Activated B cell treated with CpG ODN at 0.5 μM for 24 hours (primary cell): ENCODE data around the gene METTL27. TPM values are rescaled to one million over a fixed set of nuclear protein-coding genes. Genes with fewer than 3 reads are reported as not detected.
A peak's percentile ranks its signal among the peaks of the same experiment; 100 is the strongest.

ENCODE experiments used
- ATAC-seq: fragments of 200-7000 bp; cut with Tn5 transposase; one replicate; pipeline ENCODE4 v1.10.0; 2021; ENCODE audit warnings: low read depth, mild to moderate bottlenecking, moderate library complexity
- CTCF ChIA-PET: fragments of 350-600 bp; sonication (Branson Sonifier 250); formaldehyde crosslinking; loops from one replicate; lab custom pipeline; 2021; ENCODE audit warnings: antibody characterized with exemption; lab: Charles Lee
- POLR2A ChIA-PET: fragments of 350-600 bp; sonication (Branson Sonifier 250); formaldehyde crosslinking; loops from one replicate; lab custom pipeline; 2021; ENCODE audit warnings: antibody characterized with exemption; lab: Charles Lee
- DNase-seq: peaks from one replicate; pipeline ENCODE4 v3.0.0; 2022
- H3K27ac Mint-ChIP-seq: one replicate; pipeline ENCODE4 v1.8.0; 2020; ENCODE audit warnings: mixed read lengths
- H3K27me3 Mint-ChIP-seq: one replicate; pipeline ENCODE4 v1.8.0; 2021; ENCODE audit warnings: mixed read lengths
- H3K36me3 Mint-ChIP-seq: one replicate; pipeline ENCODE4 v1.8.0; 2021; ENCODE audit warnings: low read depth, mixed read lengths
- H3K4me1 Mint-ChIP-seq: one replicate; pipeline ENCODE4 v1.8.0; 2021; ENCODE audit warnings: mixed read lengths
- H3K4me3 Mint-ChIP-seq: one replicate; pipeline ENCODE4 v1.8.0; 2020; ENCODE audit warnings: mild to moderate bottlenecking, mixed read lengths
- H3K9me3 Mint-ChIP-seq: one replicate; pipeline ENCODE4 v1.8.0; 2020; ENCODE audit warnings: mixed read lengths
- intact Hi-C: fragments of 100-400 bp; cut with micrococcal nuclease; formaldehyde crosslinking; loops from one replicate; pipeline ENCODE4 v1.15.1; 2024
- total RNA-seq: library from RNA; stranded (reverse); gene quantifications from 2 replicates; pipeline ENCODE4 v1.2.3, GENCODE V29; 2022
- TF ChIP-seq, protein P1 (sequence below): fragments of 200-600 bp; IDR thresholded peaks from one replicate; pipeline ENCODE4 v1.8.0; 2022; ENCODE audit warnings: antibody characterized with exemption, mild to moderate bottlenecking

Gene METTL27
- total RNA-seq, 1 donor from 2014 or later: 1.7 TPM

DNA sequence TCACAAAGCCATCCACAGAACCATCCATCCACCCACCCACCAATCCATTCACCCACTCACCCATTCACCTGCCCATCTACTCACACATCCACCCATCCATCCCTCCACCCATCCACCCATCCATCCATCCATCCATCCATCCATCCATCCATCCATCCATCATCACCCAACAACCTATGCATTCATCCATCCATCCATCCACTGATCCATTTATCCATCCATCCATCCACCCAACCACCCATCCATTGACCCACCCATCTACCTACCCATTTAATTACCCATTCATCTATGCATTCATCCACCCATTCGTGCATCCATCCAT lies 24.1 kb upstream of the METTL27 start:
- ATAC-seq (no peak), DNase-seq (no peak)
- ChIA-PET POLR2A (no interaction called here), CTCF (interaction anchor here (0.6 kb wide), 1 partner anchor 336 kb away, joined by 4 read pairs; no protein-coding TSS in a partner anchor)
- Mint-ChIP-seq H3K27ac (no peak overlapping the region), H3K4me1 (no peaks in the 10 kb centered on the region), H3K27me3 (peaks cover 4% of the 10 kb centered on the region), H3K9me3 (no peaks in the 10 kb centered on the region), H3K4me3 (no peak overlapping the region), H3K36me3 (no peaks in the 10 kb centered on the region)
- intact Hi-C loops: loop anchor here (1.0 kb wide), 1 partner anchor 535 kb away; no protein-coding TSS in a partner anchor
- TF ChIP-seq, protein P1, sequence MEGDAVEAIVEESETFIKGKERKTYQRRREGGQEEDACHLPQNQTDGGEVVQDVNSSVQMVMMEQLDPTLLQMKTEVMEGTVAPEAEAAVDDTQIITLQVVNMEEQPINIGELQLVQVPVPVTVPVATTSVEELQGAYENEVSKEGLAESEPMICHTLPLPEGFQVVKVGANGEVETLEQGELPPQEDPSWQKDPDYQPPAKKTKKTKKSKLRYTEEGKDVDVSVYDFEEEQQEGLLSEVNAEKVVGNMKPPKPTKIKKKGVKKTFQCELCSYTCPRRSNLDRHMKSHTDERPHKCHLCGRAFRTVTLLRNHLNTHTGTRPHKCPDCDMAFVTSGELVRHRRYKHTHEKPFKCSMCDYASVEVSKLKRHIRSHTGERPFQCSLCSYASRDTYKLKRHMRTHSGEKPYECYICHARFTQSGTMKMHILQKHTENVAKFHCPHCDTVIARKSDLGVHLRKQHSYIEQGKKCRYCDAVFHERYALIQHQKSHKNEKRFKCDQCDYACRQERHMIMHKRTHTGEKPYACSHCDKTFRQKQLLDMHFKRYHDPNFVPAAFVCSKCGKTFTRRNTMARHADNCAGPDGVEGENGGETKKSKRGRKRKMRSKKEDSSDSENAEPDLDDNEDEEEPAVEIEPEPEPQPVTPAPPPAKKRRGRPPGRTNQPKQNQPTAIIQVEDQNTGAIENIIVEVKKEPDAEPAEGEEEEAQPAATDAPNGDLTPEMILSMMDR: no peak

DNA sequence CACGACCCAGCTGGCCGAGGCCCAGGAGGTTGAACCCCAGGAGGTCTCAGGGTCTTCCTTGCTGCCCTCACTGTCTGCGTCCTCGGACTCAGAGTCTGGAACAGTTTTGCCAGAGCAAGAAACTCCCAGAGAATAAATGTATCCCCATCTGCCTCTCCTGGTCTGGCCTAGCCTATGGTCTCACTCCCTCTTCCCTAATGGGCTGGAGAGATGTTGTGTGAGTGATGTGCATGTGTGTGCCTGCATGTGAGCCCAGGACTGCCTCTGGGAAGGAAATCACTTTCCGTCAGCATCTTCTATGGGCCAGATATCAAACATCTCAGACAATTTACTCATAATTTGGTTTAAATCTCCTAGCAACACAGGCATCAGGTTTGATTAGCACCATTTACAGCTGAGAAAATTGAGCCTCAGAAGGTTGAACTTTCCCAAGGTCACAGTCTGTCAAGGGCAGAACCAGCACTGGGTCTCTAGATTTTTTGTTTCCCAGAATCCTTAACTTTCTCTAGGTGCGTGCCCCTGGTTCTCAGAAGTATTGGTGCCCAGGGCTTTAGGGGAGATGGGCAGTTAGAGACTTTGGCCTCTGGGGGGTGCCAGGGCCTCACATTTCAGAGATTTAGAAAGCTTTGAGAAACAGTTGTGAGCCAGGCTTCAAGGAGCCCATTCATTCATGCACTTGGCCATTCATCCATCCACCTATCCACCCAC lies 23.6 kb upstream of the METTL27 start:
- peak; percentile 56 for ATAC-seq
- CTCF ChIA-PET: interaction anchor here (0.6 kb wide), 1 partner anchor 336 kb away, joined by 4 read pairs; no protein-coding TSS in a partner anchor
- no peak overlapping the region for H3K4me3 Mint-ChIP-seq

DNA sequence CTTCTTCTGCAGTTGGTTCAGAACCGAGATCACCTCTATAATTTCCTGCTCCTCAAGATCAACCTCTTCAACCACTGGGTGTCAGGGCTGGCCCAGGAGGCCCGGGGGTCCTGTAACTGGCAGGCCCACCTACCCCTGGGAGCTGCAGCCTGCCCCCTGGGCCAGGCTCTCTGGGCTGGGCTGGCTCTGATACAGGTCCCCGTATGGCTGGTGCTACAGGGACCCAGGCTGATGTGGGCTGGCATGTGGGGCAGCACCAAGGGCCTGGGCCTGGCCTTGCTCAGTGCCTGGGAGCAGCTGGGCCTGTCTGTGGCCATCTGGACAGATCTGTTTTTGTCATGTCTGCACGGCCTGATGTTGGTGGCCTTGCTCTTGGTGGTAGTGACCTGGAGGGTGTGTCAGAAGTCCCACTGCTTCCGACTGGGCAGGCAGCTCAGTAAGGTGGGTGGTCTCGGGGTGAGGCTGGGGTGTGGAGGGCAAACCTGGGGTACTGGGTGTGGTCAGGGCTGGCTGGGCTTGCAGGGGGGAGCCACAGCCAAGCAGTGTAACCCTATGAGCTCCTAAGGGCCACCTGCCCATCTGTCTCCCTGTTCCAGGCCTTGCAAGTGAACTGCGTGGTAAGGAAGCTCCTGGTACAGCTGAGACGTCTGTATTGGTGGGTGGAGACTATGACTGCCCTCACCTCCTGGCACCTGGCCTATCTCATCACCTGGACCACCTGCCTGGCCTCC lies 22.8 kb upstream of the METTL27 start:
- H3K4me3 Mint-ChIP-seq: no peak overlapping the region
- no peaks in the 10 kb centered on the region for H3K9me3 Mint-ChIP-seq
- H3K27me3 Mint-ChIP-seq: peaks cover 4% of the 10 kb centered on the region
- TF ChIP-seq, protein P1: no peak
- no peaks in the 10 kb centered on the region for H3K4me1 Mint-ChIP-seq
- intact Hi-C loops: no loop called here
- DNase-seq: no peak
- POLR2A ChIA-PET: no interaction called here
- H3K27ac Mint-ChIP-seq: no peak overlapping the region
- no peaks in the 10 kb centered on the region for H3K36me3 Mint-ChIP-seq
- CTCF ChIA-PET: interaction anchor here (1.3 kb wide), 1 partner anchor 10 kb away, joined by 3 read pairs; no protein-coding TSS in a partner anchor
- no peak for ATAC-seq

More for the DNA sequence above, 23.6 kb upstream of the METTL27 start:
- TF ChIP-seq, protein P1: no peak
- Mint-ChIP-seq H3K36me3 (no peaks in the 10 kb centered on the region), H3K27me3 (peaks cover 4% of the 10 kb centered on the region), H3K27ac (no peak overlapping the region), H3K4me1 (no peaks in the 10 kb centered on the region), H3K9me3 (no peaks in the 10 kb centered on the region)
- no peak for DNase-seq
- intact Hi-C loops: loop anchor here (1.0 kb wide), 1 partner anchor 535 kb away; no protein-coding TSS in a partner anchor
- POLR2A ChIA-PET: no interaction called here

DNA sequence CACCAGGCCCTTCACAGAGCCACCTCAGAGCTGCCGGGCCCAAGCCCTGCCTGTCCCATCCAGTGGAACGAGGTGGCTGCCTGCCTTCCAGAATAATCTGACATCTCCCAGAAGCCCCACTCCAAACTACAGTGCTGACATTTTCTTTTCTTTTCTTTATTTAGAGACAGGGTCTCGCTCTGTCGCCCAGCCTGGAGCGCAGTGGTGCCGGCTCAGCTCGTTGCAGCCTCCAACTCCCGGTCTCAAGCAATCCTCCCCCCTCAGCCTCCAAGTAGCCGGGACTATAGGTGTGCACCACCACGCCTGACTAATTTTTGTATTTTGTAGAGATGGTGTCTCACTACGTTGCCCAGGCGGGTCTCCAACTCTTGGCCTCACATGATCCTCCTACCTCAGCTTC lies 19.0 kb upstream of the METTL27 start:
- no peaks in the 10 kb centered on the region for H3K36me3 Mint-ChIP-seq
- peaks cover 16% of the 10 kb centered on the region for H3K27me3 Mint-ChIP-seq
- ChIA-PET CTCF (no interaction called here), POLR2A (no interaction called here)
- no peak for ATAC-seq
- intact Hi-C loops: no loop called here
- DNase-seq: no peak
- H3K27ac Mint-ChIP-seq: no peak overlapping the region
- no peak overlapping the region for H3K4me3 Mint-ChIP-seq
- no peaks in the 10 kb centered on the region for H3K9me3 Mint-ChIP-seq
- TF ChIP-seq, protein P1: no peak
- H3K4me1 Mint-ChIP-seq: no peaks in the 10 kb centered on the region

DNA sequence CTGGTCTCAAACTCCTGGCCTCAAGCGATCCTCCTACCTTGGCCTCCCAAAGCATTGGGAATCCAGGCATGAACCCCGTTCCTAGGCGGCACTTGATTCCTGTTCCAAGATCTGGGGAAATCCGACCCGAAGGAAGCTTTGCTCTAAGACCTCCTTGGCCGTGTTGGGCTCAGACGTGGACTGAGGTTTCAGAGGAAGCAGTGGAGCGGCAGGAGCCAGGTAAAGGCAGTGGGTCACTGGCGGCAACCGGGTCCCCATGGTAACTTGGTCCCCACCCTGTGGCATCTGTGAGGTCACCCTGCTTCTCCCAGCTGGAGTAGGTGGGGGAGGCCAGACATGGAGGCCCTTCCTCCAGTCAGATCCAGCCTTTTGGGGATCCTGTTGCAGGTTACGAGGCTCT lies 18.5 kb upstream of the METTL27 start, which contains the start of gene TMEM270:
TSS of gene TMEM270 (plus strand) at position 301 of the 400 bp plus-strand sequence. CDS start at position 337, 36 bp downstream.
- no peaks in the 10 kb centered on the region for H3K4me1 Mint-ChIP-seq
- H3K27me3 Mint-ChIP-seq: peaks cover 17% of the 10 kb centered on the region
- TF ChIP-seq, protein P1: no peak
- DNase-seq: no peak
- ChIA-PET CTCF (no interaction called here), POLR2A (no interaction called here)
- no peak within 1 kb of the TSS for H3K4me3 Mint-ChIP-seq
- H3K9me3 Mint-ChIP-seq: no peaks in the 10 kb centered on the region
- intact Hi-C loops: no loop called here
- no peak for ATAC-seq
- no peak within 1 kb of the TSS for H3K27ac Mint-ChIP-seq
- H3K36me3 Mint-ChIP-seq: no peaks in the 10 kb centered on the region
